Lower leg skin (tissue), 4 donors: ENCODE results near the gene NUF2. TPM values are rescaled to one million over a fixed set of nuclear protein-coding genes. Genes with fewer than 3 reads are reported as not detected.

Experiments used
- DNase-seq, 2 donors: peaks; one replicate each; pipeline ENCODE4 v3.0.0-alpha.2; 2019; ENCODE audit warnings: low spot score in 2 of 2
- H3K4me3 ChIP-seq: fragments of 200-600 bp; sonication (generic); 2 replicates; pipeline ENCODE4 v1.5.1; 2017; ENCODE audit warnings: mild to moderate bottlenecking, low read depth; ENCODE audit not compliant: poor library complexity, severe bottlenecking
- CTCF ChIP-seq, 3 donors: fragments of 450-650 bp; IDR thresholded peaks; one replicate each; pipeline ENCODE4 v1.5.1; 2016; ENCODE audit warnings: antibody characterized with exemption in 3 of 3, mild to moderate bottlenecking in 3 of 3, moderate library complexity in 2 of 3
- POLR2A ChIP-seq, 2 donors: fragments of 450-650 bp; IDR thresholded peaks; one replicate each; pipeline ENCODE4 v1.6.1; 2016 to 2017; ENCODE audit warnings: antibody characterized with exemption in 2 of 2, mild to moderate bottlenecking in 1 of 2, moderate library complexity in 1 of 2
- WGBS, 2 donors: methylation state at CpG; one replicate each; pipeline ENCODE4 v1.1.5; 2018; 5-methylcytosine and 5-hydroxymethylcytosine counted together
- intact Hi-C: fragments of 100-400 bp; cut with DNase I; formaldehyde crosslinking; loops from one replicate; pipeline ENCODE4 v1.15.0; 2023; ENCODE audit warnings: low total_unique reads
- total RNA-seq, 4 donors: library from RNA; depleted of rRNA; stranded (reverse); fragments of >200 nt; gene quantifications; one replicate each; pipeline ENCODE4 v1.1.0, GENCODE V29; 2016

The NUF2 gene
- total RNA-seq, 4 donors from 2014 or later = 0.29 to 2.9 (median 2.5) TPM

GRCh38 chr1:163366555-163366954 lies 44.8 kb downstream of the NUF2 start:
- TF ChIP-seq POLR2A (IDR thresholded peaks at IDR 0.05) = no peak
- no peak for TF ChIP-seq CTCF (IDR thresholded peaks at IDR 0.05)
- WGBS, 2 donors = 91 to 97% methylated on average over 4 of the region's 4 CpGs
- intact Hi-C loops = no loop called here
- H3K4me3 ChIP-seq = no peak overlapping the region
- no peak for DNase-seq

GRCh38 chr1:163367721-163368120 lies 46.0 kb downstream of the NUF2 start:
- DNase-seq = no peak
- intact Hi-C loops = no loop called here
- H3K4me3 ChIP-seq = no peak overlapping the region
- 52 to 60% methylated on average over 4 of the region's 4 CpGs for WGBS, 2 donors
- TF ChIP-seq POLR2A (IDR thresholded peaks at IDR 0.05) (no peak), CTCF (IDR thresholded peaks at IDR 0.05) (no peak)

- intact Hi-C loops = no loop called here
- TF ChIP-seq CTCF (IDR thresholded peaks at IDR 0.05) (no peak), POLR2A (IDR thresholded peaks at IDR 0.05) (no peak)
- WGBS, 2 donors = 90 to 96% methylated on average over 1 of the region's 1 CpG
- DNase-seq = no peak
- no peak overlapping the region for H3K4me3 ChIP-seq
Observed at GRCh38 chr1:163372576-163372975, 50.8 kb downstream of the NUF2 start.

GRCh38 chr1:163378554-163378953 lies 56.8 kb downstream of the NUF2 start:
- TF ChIP-seq POLR2A (IDR thresholded peaks at IDR 0.05) = no peak
- no peak for TF ChIP-seq CTCF (IDR thresholded peaks at IDR 0.05)
- 81% methylated on average over 2 of the region's 2 CpGs for WGBS, 2 donors
- intact Hi-C loops = no loop called here
- no peak overlapping the region for H3K4me3 ChIP-seq
- no peak for DNase-seq

- no peak overlapping the region for H3K4me3 ChIP-seq
- TF ChIP-seq CTCF (IDR thresholded peaks at IDR 0.05) (no peak), POLR2A (IDR thresholded peaks at IDR 0.05) (no peak)
- WGBS, 2 donors = 94 to 97% methylated on average over 4 of the region's 4 CpGs
- intact Hi-C loops = no loop called here
- no peak for DNase-seq
Observed at GRCh38 chr1:163379801-163380200, 58.0 kb downstream of the NUF2 start.

GRCh38 chr1:163381487-163382184 lies 59.9 kb downstream of the NUF2 start:
- no peak overlapping the region for H3K4me3 ChIP-seq
- DNase-seq = no peak
- TF ChIP-seq CTCF (IDR thresholded peaks at IDR 0.05) (no peak), POLR2A (IDR thresholded peaks at IDR 0.05) (no peak)
- WGBS, 2 donors = 3 to 33% methylated on average over 2 of the region's 2 CpGs
- intact Hi-C loops = no loop called here
